ENCODE data around the gene NOL8.

The NOL8 gene

GRCh38 chr9:92345582-92345981 is 20.4 kb upstream of the NOL8 start:
- no peak for TF ChIP-seq REST (IDR thresholded peaks at IDR 0.05; ENCODE audit: low read depth)
- TF ChIP-seq TCF12 (IDR thresholded peaks at IDR 0.05; ENCODE audit: low read depth), result no peak
- no peak for TF ChIP-seq EP300 (IDR thresholded peaks at IDR 0.05; ENCODE audit: borderline replicate concordance)
- no peak for TF ChIP-seq ZBTB7A (IDR thresholded peaks at IDR 0.05; ENCODE audit: low read depth)
- TF ChIP-seq CEBPB (IDR thresholded peaks at IDR 0.05), result no peak
- no peak for TF ChIP-seq FOXM1 (IDR thresholded peaks at IDR 0.05; ENCODE audit: borderline replicate concordance, low read depth)
- TF ChIP-seq TAF1 (IDR thresholded peaks at IDR 0.05; ENCODE audit: low read depth), result no peak
- no peak for TF ChIP-seq USF1 (IDR thresholded peaks at IDR 0.05)
- no peak for TF ChIP-seq TEAD4 (IDR thresholded peaks at IDR 0.05)
- no peak for TF ChIP-seq CREB1 (IDR thresholded peaks at IDR 0.05; ENCODE audit: low read depth)
- no peak for TF ChIP-seq EGR1 (IDR thresholded peaks at IDR 0.05)
- TF ChIP-seq MAX (IDR thresholded peaks at IDR 0.05), result no peak
- no peak for TF ChIP-seq RAD21 (IDR thresholded peaks at IDR 0.05; ENCODE audit: low read depth)

GRCh38 chr9:92342825-92343488 is 17.8 kb upstream of the NOL8 start:
- no peak for TF ChIP-seq USF1 (IDR thresholded peaks at IDR 0.05)
- TF ChIP-seq YY1 (IDR thresholded peaks at IDR 0.05; ENCODE audit: low read depth), result no peak
- no peak for TF ChIP-seq EGR1 (IDR thresholded peaks at IDR 0.05)
- no peak for TF ChIP-seq TEAD4 (IDR thresholded peaks at IDR 0.05)
- TF ChIP-seq EP300 (IDR thresholded peaks at IDR 0.05; ENCODE audit: borderline replicate concordance), result no peak
- TF ChIP-seq MAX (IDR thresholded peaks at IDR 0.05), result no peak
- no peak for TF ChIP-seq NFIC (IDR thresholded peaks at IDR 0.05)
- no peak for TF ChIP-seq RAD21 (IDR thresholded peaks at IDR 0.05; ENCODE audit: low read depth)
- TF ChIP-seq REST (IDR thresholded peaks at IDR 0.05; ENCODE audit: low read depth), result no peak
- no peak for TF ChIP-seq TCF12 (IDR thresholded peaks at IDR 0.05; ENCODE audit: low read depth)
- TF ChIP-seq CREB1 (IDR thresholded peaks at IDR 0.05; ENCODE audit: low read depth), result no peak

- no peak for TF ChIP-seq YY1 (IDR thresholded peaks at IDR 0.05; ENCODE audit: low read depth)
- TF ChIP-seq CEBPB (IDR thresholded peaks at IDR 0.05), result no peak
- TF ChIP-seq TEAD4 (IDR thresholded peaks at IDR 0.05), result no peak
- TF ChIP-seq TAF1 (IDR thresholded peaks at IDR 0.05; ENCODE audit: low read depth), result no peak
- no peak for TF ChIP-seq CREB1 (IDR thresholded peaks at IDR 0.05; ENCODE audit: low read depth)
- TF ChIP-seq REST (IDR thresholded peaks at IDR 0.05; ENCODE audit: low read depth), result no peak
- TF ChIP-seq USF1 (IDR thresholded peaks at IDR 0.05), result no peak
- no peak for TF ChIP-seq RAD21 (IDR thresholded peaks at IDR 0.05; ENCODE audit: low read depth)
- TF ChIP-seq FOXM1 (IDR thresholded peaks at IDR 0.05; ENCODE audit: borderline replicate concordance, low read depth), result no peak
- no peak for TF ChIP-seq TCF12 (IDR thresholded peaks at IDR 0.05; ENCODE audit: low read depth)
- no peak for TF ChIP-seq MAX (IDR thresholded peaks at IDR 0.05)
- TF ChIP-seq NFIC (IDR thresholded peaks at IDR 0.05), result no peak
- no peak for TF ChIP-seq EP300 (IDR thresholded peaks at IDR 0.05; ENCODE audit: borderline replicate concordance)
- no peak for TF ChIP-seq ZBTB7A (IDR thresholded peaks at IDR 0.05; ENCODE audit: low read depth)
- no peak for TF ChIP-seq EGR1 (IDR thresholded peaks at IDR 0.05)
These were observed 16.4 kb upstream of the NOL8 start for GRCh38 chr9:92341578-92341977.

All from Ishikawa (cell line).